GM12891 (cell line): ENCODE measurements around the gene RTL10.

Source experiments
- POLR2A ChIP-seq: IDR thresholded peaks from 2 replicates; pipeline ENCODE4 v1.6.1; 2011; ENCODE audit warnings: low read depth, low read length, control low read depth
- POLR2AphosphoS5 ChIP-seq: IDR thresholded peaks from 2 replicates; pipeline ENCODE4 v1.6.1; 2011; ENCODE audit warnings: low read depth, low read length, control low read depth
- POU2F2 ChIP-seq: IDR thresholded peaks from 2 replicates; pipeline ENCODE4 v1.6.1; 2011; ENCODE audit warnings: low read depth, mild to moderate bottlenecking, control low read depth, low read length, moderate library complexity
- SPI1 ChIP-seq: IDR thresholded peaks from 2 replicates; pipeline ENCODE4 v1.6.1; 2011; ENCODE audit warnings: low read depth, low read length, control low read depth
- TAF1 ChIP-seq: IDR thresholded peaks from 2 replicates; pipeline ENCODE4 v1.6.1; 2011; ENCODE audit warnings: low read depth, low read length, control low read depth

DNA sequence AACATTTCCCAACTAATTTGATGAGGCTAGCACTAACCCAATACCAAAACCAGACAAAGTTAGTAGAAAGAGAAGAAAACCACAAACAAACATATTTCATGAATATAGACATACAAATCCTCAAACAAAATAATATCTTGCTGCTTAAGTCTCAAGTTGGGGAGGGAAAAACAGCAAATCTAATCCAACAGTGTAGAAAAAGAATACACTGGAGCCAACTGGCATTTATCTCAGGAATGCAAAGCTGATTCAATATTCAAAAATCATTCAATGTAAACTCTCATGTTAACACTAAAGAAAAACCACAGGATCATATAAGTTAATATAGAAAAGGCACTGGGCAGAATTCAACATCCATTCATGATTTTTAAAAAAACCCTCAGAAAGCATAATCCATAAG is 18.2 kb downstream of the RTL10 start:
- TF ChIP-seq TAF1: no peak
- TF ChIP-seq POLR2A: no peak
- no peak for TF ChIP-seq POLR2AphosphoS5
- no peak for TF ChIP-seq POU2F2
- TF ChIP-seq SPI1: no peak
